Peyer's patch (tissue), 4 donors: Measurements from ENCODE around the gene SMYD1. TPM values are rescaled to one million over a fixed set of nuclear protein-coding genes. Genes with fewer than 3 reads are reported as not detected.

Source experiments
- DNase-seq, 3 donors: peaks; one replicate each; pipeline ENCODE4 v3.0.0-alpha.2; 2017 to 2019
- H3K27ac ChIP-seq, 4 donors: fragments of 200-600 bp; sonication (generic); one replicate each; pipeline ENCODE4 v1.5.1; 2016 to 2019
- H3K27me3 ChIP-seq, 2 donors: fragments of 200-600 bp; sonication (generic); one replicate each; pipeline ENCODE4 v1.5.1; 2019
- H3K36me3 ChIP-seq, 3 donors: fragments of 200-600 bp; sonication (generic); one replicate each; pipeline ENCODE4 v1.5.1; 2016 to 2019
- H3K4me1 ChIP-seq, 4 donors: fragments of 200-600 bp; sonication (generic); one replicate each; pipeline ENCODE4 v1.5.1; 2016 to 2019
- H3K4me3 ChIP-seq, 4 donors: fragments of 200-600 bp; sonication (generic); 1 replicate in 3 of 4; 2 replicates in 1 of 4; pipeline ENCODE4 v1.5.1; 2016 to 2019; ENCODE audit warnings: mild to moderate bottlenecking in 1 of 4
- H3K9me3 ChIP-seq, 4 donors: fragments of 200-600 bp; sonication (generic); one replicate each; pipeline ENCODE4 v1.5.1; 2016 to 2019; ENCODE audit warnings: mild to moderate bottlenecking in 1 of 4
- POLR2A ChIP-seq, 2 donors: fragments of 450-650 bp; IDR thresholded peaks; one replicate each; pipeline ENCODE4 v1.5.1; 2017; ENCODE audit warnings: antibody characterized with exemption in 2 of 2, mild to moderate bottlenecking in 2 of 2, moderate library complexity in 2 of 2
- total RNA-seq, 4 donors: library from RNA; depleted of rRNA; stranded (reverse); fragments of >200 nt; gene quantifications; one replicate each; pipeline ENCODE4 v1.1.0, GENCODE V29; 2016
- TF ChIP-seq, protein P1 (sequence below), 6 experiments: fragments of 450-650 bp in 4 of 6; fragments of 200-600 bp in 2 of 6; sonication (generic) in 1 of 6; IDR thresholded peaks; one replicate each; pipeline ENCODE4 v1.5.1; 2017 to 2019; ENCODE audit warnings: antibody characterized with exemption in 6 of 6, mild to moderate bottlenecking in 3 of 6, moderate library complexity in 1 of 6

The SMYD1 gene
- total RNA-seq, 4 donors from 2014 or later: 0.67 to 2.7 TPM; not detected in 2

- H3K27ac ChIP-seq: no peak overlapping the region
- TF ChIP-seq, protein P1, sequence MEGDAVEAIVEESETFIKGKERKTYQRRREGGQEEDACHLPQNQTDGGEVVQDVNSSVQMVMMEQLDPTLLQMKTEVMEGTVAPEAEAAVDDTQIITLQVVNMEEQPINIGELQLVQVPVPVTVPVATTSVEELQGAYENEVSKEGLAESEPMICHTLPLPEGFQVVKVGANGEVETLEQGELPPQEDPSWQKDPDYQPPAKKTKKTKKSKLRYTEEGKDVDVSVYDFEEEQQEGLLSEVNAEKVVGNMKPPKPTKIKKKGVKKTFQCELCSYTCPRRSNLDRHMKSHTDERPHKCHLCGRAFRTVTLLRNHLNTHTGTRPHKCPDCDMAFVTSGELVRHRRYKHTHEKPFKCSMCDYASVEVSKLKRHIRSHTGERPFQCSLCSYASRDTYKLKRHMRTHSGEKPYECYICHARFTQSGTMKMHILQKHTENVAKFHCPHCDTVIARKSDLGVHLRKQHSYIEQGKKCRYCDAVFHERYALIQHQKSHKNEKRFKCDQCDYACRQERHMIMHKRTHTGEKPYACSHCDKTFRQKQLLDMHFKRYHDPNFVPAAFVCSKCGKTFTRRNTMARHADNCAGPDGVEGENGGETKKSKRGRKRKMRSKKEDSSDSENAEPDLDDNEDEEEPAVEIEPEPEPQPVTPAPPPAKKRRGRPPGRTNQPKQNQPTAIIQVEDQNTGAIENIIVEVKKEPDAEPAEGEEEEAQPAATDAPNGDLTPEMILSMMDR (IDR thresholded peaks at IDR 0.05): no peak
- TF ChIP-seq POLR2A (IDR thresholded peaks at IDR 0.05): no peak
- H3K9me3 ChIP-seq: no peaks in the 10 kb centered on the region
- peaks cover 0 to 32% (median 6%) of the 10 kb centered on the region in 4 donors for H3K4me1 ChIP-seq
- H3K36me3 ChIP-seq: no peaks in the 10 kb centered on the region
- no peak for DNase-seq
- H3K4me3 ChIP-seq: peak overlapping the region in 1 of 4 donors; percentile 68
- H3K27me3 ChIP-seq: no peaks in the 10 kb centered on the region
Observed at GRCh38 chr2:88053296-88053695, 14.3 kb upstream of the SMYD1 start.

- Histone ChIP-seq H3K27ac (peak overlapping the region; percentile 93 to 99 (median 98)), H3K36me3 (no peaks in the 10 kb centered on the region), H3K27me3 (no peaks in the 10 kb centered on the region), H3K9me3 (no peaks in the 10 kb centered on the region), H3K4me3 (peak overlapping the region; percentile 68 to 86 (median 75)), H3K4me1 (peaks cover 0 to 32% (median 6%) of the 10 kb centered on the region in 4 donors)
- no peak for DNase-seq
- peak in 1 of 2 donors; percentile 20 for TF ChIP-seq POLR2A (IDR thresholded peaks at IDR 0.05)
- TF ChIP-seq, protein P1 (IDR thresholded peaks at IDR 0.05): no peak
Observed at GRCh38 chr2:88053934-88054781, 13.5 kb upstream of the SMYD1 start.

DNA sequence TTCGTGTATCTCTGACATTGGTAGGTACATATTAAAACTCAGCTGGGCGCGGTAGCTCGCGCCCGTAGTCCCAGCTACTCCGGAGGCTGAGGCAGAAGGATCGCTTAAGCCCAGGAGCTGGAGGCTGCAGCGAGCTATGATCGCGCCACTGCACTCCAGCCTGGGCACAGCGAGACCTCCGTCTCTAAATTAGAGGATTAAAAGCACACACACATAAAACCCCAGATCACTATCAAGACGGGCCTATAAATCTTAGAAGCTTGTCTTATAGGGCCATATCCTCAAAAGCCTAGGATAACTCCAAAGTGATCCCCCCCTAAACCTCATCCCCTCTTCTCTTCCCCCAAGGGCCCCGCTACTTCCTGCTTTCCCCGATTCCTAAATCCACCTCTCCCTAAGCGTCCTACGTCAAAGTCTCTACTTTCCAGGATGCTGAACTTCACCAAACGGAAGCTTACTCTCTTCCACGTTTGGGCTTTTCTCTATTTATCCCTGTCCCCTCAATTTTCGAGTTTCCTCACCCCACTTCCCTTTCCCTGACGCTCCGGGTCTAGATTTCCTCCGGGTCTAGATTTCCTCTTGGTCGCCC lies 12.7 kb upstream of the SMYD1 start:
- TF ChIP-seq, protein P1 (IDR thresholded peaks at IDR 0.05): no peak
- no peak for TF ChIP-seq POLR2A (IDR thresholded peaks at IDR 0.05)
- Histone ChIP-seq H3K4me1 (peaks cover 0 to 32% (median 6%) of the 10 kb centered on the region in 4 donors), H3K4me3 (peak overlapping the region; percentile 68 to 86 (median 75)), H3K36me3 (no peaks in the 10 kb centered on the region), H3K27me3 (no peaks in the 10 kb centered on the region), H3K27ac (peak overlapping the region; percentile 93 to 99 (median 98)), H3K9me3 (no peaks in the 10 kb centered on the region)
- peak in 1 of 3 donors; percentile 52 for DNase-seq

DNA sequence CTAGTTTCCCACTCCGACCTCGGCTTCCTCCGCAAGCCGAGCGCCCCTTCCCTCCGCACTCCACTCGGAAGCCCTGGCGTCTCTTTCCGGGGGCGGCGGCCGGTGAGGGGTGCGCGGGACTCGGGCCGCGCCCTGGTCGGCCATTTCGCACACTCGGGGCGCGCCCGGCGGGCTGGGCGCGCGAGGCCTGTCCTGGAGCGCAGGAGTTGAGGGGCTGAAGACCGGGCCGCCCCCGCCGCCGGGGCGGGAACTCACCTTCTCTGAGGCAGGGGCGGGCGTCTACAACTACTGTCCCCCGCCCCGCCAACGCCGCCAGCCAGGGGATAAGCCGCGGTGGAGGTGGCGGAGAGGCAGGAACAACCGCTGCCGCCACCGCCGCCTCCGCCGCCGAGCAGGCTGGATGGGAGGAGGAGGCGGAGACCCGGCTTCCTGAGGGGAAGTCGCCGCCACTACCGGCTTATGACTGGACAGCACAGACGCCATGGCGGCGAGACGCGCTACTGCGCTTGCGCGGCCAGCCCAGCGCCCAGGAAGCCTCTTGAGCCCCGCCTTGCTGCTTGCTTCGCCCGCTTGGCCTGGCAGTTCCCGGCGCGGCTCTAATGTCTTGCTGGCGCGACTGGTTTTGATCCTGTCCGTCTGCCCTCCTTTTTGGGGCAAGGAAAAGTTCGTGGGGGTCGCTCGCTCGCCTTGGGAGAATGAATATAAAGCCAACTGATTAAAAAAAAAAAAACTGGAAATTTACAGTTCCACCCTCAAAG lies 12.1 kb upstream of the SMYD1 start, which contains the start of gene KRCC1:
Gene KRCC1, minus strand, starts transcription at position 413 of the 758 bp plus-strand sequence. CDS start 27,220 bp downstream, outside the sequence.
- peaks cover 0 to 32% (median 6%) of the 10 kb centered on the region in 4 donors for H3K4me1 ChIP-seq
- peak within 1 kb of the TSS; percentile 93 to 99 (median 98) for H3K27ac ChIP-seq
- peak; percentile 97 to 98 for TF ChIP-seq POLR2A (IDR thresholded peaks at IDR 0.05)
- TF ChIP-seq, protein P1 (IDR thresholded peaks at IDR 0.05): peak in 2 of 6 experiments; percentile 33
- no peaks in the 10 kb centered on the region for H3K36me3 ChIP-seq
- H3K4me3 ChIP-seq: peak within 1 kb of the TSS; percentile 68 to 86 (median 75)
- H3K9me3 ChIP-seq: no peaks in the 10 kb centered on the region
- peak; percentile 91 to 98 (median 97) for DNase-seq
- H3K27me3 ChIP-seq: no peaks in the 10 kb centered on the region

GRCh38 chr2:88057437-88057844 lies 10.2 kb upstream of the SMYD1 start:
- Histone ChIP-seq H3K4me1 (peaks cover 0 to 32% (median 6%) of the 10 kb centered on the region in 4 donors), H3K9me3 (no peaks in the 10 kb centered on the region), H3K27me3 (no peaks in the 10 kb centered on the region), H3K27ac (peak overlapping the region in 1 of 4 donors; percentile 93), H3K4me3 (no peak overlapping the region), H3K36me3 (no peaks in the 10 kb centered on the region)
- TF ChIP-seq POLR2A (IDR thresholded peaks at IDR 0.05): no peak
- TF ChIP-seq, protein P1 (IDR thresholded peaks at IDR 0.05): no peak
- no peak for DNase-seq
